ENCODE results near the gene BMP8A.
"Not testable (repeated sequence)": the region's sequence is repeated elsewhere in the genome, so short reads cannot be mapped to it uniquely, and the experiment has no call there.

BMP8A gene

GRCh38 chr1:39524591-39525365 is 33.3 kb downstream of the BMP8A start:
- Mint-ChIP-seq H3K9me3 (no peaks in the 10 kb centered on the region), H3K36me3 (peaks cover 15% of the 10 kb centered on the region), H3K4me3 (peak overlapping the region; percentile 59), H3K4me1 (peaks cover 28% of the 10 kb centered on the region), H3K27ac (peak overlapping the region; percentile 93)
- DNase-seq (ENCODE audit: low spot score in 2 of 2) (no peak), ATAC-seq (no peak)

GRCh38 chr1:39525366-39526165 is 34.1 kb downstream of the BMP8A start:
- H3K36me3 Mint-ChIP-seq = peaks cover 18% of the 10 kb centered on the region
- no peaks in the 10 kb centered on the region for H3K9me3 Mint-ChIP-seq
- DNase-seq (ENCODE audit: low spot score in 2 of 2) (peak; percentile 62 to 87), ATAC-seq (peak; percentile 99)
- H3K4me1 Mint-ChIP-seq = peaks cover 28% of the 10 kb centered on the region
- H3K4me3 Mint-ChIP-seq = peak overlapping the region; percentile 59
- peak overlapping the region; percentile 93 for H3K27ac Mint-ChIP-seq

- Mint-ChIP-seq H3K36me3 (peaks cover 25% of the 10 kb centered on the region), H3K27ac (no peak overlapping the region), H3K9me3 (no peaks in the 10 kb centered on the region), H3K4me3 (peak overlapping the region; percentile 59), H3K4me1 (peaks cover 28% of the 10 kb centered on the region)
- ATAC-seq = no peak
- DNase-seq (ENCODE audit: low spot score in 2 of 2) = no peak
Measured at GRCh38 chr1:39526466-39527189, 35.2 kb downstream of the BMP8A start.

- DNase-seq (ENCODE audit: low spot score in 2 of 2); ATAC-seq; H3K9me3 Mint-ChIP-seq; H3K27ac Mint-ChIP-seq; H3K4me3 Mint-ChIP-seq: not testable (repeated sequence)
- peaks cover 28% of the 10 kb centered on the region for H3K4me1 Mint-ChIP-seq
- peaks cover 31% of the 10 kb centered on the region for H3K36me3 Mint-ChIP-seq
Measured at GRCh38 chr1:39527190-39527579, 35.7 kb downstream of the BMP8A start.

- ATAC-seq = no peak
- H3K36me3 Mint-ChIP-seq = peaks cover 40% of the 10 kb centered on the region
- no peak overlapping the region for H3K27ac Mint-ChIP-seq
- peaks cover 28% of the 10 kb centered on the region for H3K4me1 Mint-ChIP-seq
- DNase-seq (ENCODE audit: low spot score in 2 of 2) = no peak
- no peaks in the 10 kb centered on the region for H3K9me3 Mint-ChIP-seq
- H3K4me3 Mint-ChIP-seq = no peak overlapping the region
Measured at GRCh38 chr1:39528082-39528481, 36.6 kb downstream of the BMP8A start.

- Mint-ChIP-seq H3K4me3 (no peak overlapping the region), H3K27ac (no peak overlapping the region), H3K4me1 (peaks cover 17% of the 10 kb centered on the region), H3K36me3 (peaks cover 56% of the 10 kb centered on the region), H3K9me3 (no peaks in the 10 kb centered on the region)
- DNase-seq (ENCODE audit: low spot score in 2 of 2) (no peak), ATAC-seq (no peak)
Measured at GRCh38 chr1:39529901-39530535, 38.6 kb downstream of the BMP8A start.

GRCh38 chr1:39531526-39531925 is 40.1 kb downstream of the BMP8A start:
- DNase-seq (ENCODE audit: low spot score in 2 of 2) (no peak), ATAC-seq (no peak)
- Mint-ChIP-seq H3K27ac (no peak overlapping the region), H3K4me1 (peaks cover 4% of the 10 kb centered on the region), H3K4me3 (no peak overlapping the region), H3K9me3 (no peaks in the 10 kb centered on the region), H3K36me3 (peaks cover 63% of the 10 kb centered on the region)

- DNase-seq (ENCODE audit: low spot score in 2 of 2) (no peak), ATAC-seq (no peak)
- Mint-ChIP-seq H3K4me1 (peaks cover under 1% of the 10 kb centered on the region), H3K9me3 (no peaks in the 10 kb centered on the region), H3K27ac (no peak overlapping the region), H3K4me3 (no peak overlapping the region), H3K36me3 (peaks cover 63% of the 10 kb centered on the region)
Measured at GRCh38 chr1:39533442-39533841, 42.0 kb downstream of the BMP8A start.

GRCh38 chr1:39538531-39539251 is 47.3 kb downstream of the BMP8A start:
- no peak for DNase-seq (ENCODE audit: low spot score in 2 of 2)
- H3K4me1 Mint-ChIP-seq = peaks cover 9% of the 10 kb centered on the region
- ATAC-seq = peak; percentile 16
- H3K27ac Mint-ChIP-seq = peak overlapping the region; percentile 51
- H3K4me3 Mint-ChIP-seq = no peak overlapping the region
- no peaks in the 10 kb centered on the region for H3K9me3 Mint-ChIP-seq
- H3K36me3 Mint-ChIP-seq = peaks cover 60% of the 10 kb centered on the region

GRCh38 chr1:39539252-39539790 is 47.9 kb downstream of the BMP8A start:
- Mint-ChIP-seq H3K4me1 (peaks cover 9% of the 10 kb centered on the region), H3K4me3 (no peak overlapping the region), H3K36me3 (peaks cover 60% of the 10 kb centered on the region), H3K27ac (peak overlapping the region; percentile 51), H3K9me3 (no peaks in the 10 kb centered on the region)
- peak; percentile 91 for ATAC-seq
- peak; percentile 40 to 63 for DNase-seq (ENCODE audit: low spot score in 2 of 2)

GRCh38 chr1:39540504-39541031 is 49.1 kb downstream of the BMP8A start:
- ATAC-seq = no peak

GRCh38 chr1:39542924-39543323 is 51.5 kb downstream of the BMP8A start:
- DNase-seq (ENCODE audit: low spot score in 2 of 2) (no peak), ATAC-seq (no peak)
- Mint-ChIP-seq H3K36me3 (peaks cover 76% of the 10 kb centered on the region), H3K4me3 (no peak overlapping the region), H3K9me3 (no peaks in the 10 kb centered on the region), H3K4me1 (peaks cover 9% of the 10 kb centered on the region), H3K27ac (no peak overlapping the region)

More at GRCh38 chr1:39540504-39541031, 49.1 kb downstream of the BMP8A start:
- Mint-ChIP-seq H3K4me1 (peaks cover 9% of the 10 kb centered on the region), H3K27ac (no peak overlapping the region), H3K36me3 (peaks cover 64% of the 10 kb centered on the region), H3K9me3 (no peaks in the 10 kb centered on the region), H3K4me3 (no peak overlapping the region)
- no peak for DNase-seq (ENCODE audit: low spot score in 2 of 2)

GRCh38 chr1:39544327-39544726 is 52.9 kb downstream of the BMP8A start:
- H3K4me3 Mint-ChIP-seq = no peak overlapping the region
- no peak overlapping the region for H3K27ac Mint-ChIP-seq
- ATAC-seq (no peak), DNase-seq (ENCODE audit: low spot score in 2 of 2) (no peak)
- H3K36me3 Mint-ChIP-seq = peaks cover 74% of the 10 kb centered on the region
- H3K9me3 Mint-ChIP-seq = no peaks in the 10 kb centered on the region
- no peaks in the 10 kb centered on the region for H3K4me1 Mint-ChIP-seq

- H3K36me3 Mint-ChIP-seq = peaks cover 70% of the 10 kb centered on the region
- H3K4me3 Mint-ChIP-seq = no peak overlapping the region
- DNase-seq (ENCODE audit: low spot score in 2 of 2) = no peak
- H3K9me3 Mint-ChIP-seq = no peaks in the 10 kb centered on the region
- H3K27ac Mint-ChIP-seq = no peak overlapping the region
- no peaks in the 10 kb centered on the region for H3K4me1 Mint-ChIP-seq
- ATAC-seq = no peak
Measured at GRCh38 chr1:39545531-39545930, 54.1 kb downstream of the BMP8A start.

Measured in stimulated activated effector memory CD8-positive, alpha-beta T cell treated with anti-CD3 and anti-CD28 coated beads, Interleukin-12 subunit alpha, Interleukin-12 subunit beta, amount 100 ng/mL, for 72 hours (primary cell).